ENCODE measurements around the gene PRKD2. TPM values are rescaled to one million over a fixed set of nuclear protein-coding genes. Genes with fewer than 3 reads are reported as not detected.

The PRKD2 gene
- total RNA-seq, 2 donors from 2014 or later = 76.8 to 129 TPM

Other genes starting within 250 kb of the PRKD2 start
- not detected for gene PNMA8A, start 245.6 kb downstream of the PRKD2 start, total RNA-seq
- under 1 TPM; 0.06 to 0.43 TPM for gene PNMA8B, start 221.2 kb downstream of the PRKD2 start, total RNA-seq
- 100 to 1,000 TPM; 413 to 615 TPM for gene CALM3, start 115.8 kb downstream of the PRKD2 start, total RNA-seq
- gene PTGIR, start 92.0 kb downstream of the PRKD2 start, total RNA-seq = 10 to 100 TPM; 14.7 to 38.0 TPM
- gene GNG8, start 80.9 kb downstream of the PRKD2 start, total RNA-seq = 10 to 100 TPM in 1 of 2 donors, 1 to 10 TPM in 1; 5.2 to 17.4 TPM
- gene DACT3, start 55.9 kb downstream of the PRKD2 start, total RNA-seq = 10 to 100 TPM in 1 of 2 donors, 1 to 10 TPM in 1; 1.9 to 25.9 TPM
- 1 to 10 TPM; 2.8 to 9.7 TPM for gene FKRP, start 28.9 kb upstream of the PRKD2 start, total RNA-seq
- 100 to 1,000 TPM in 1 of 2 donors, 10 to 100 TPM in 1; 67.3 to 117 TPM for gene STRN4, start 29.3 kb upstream of the PRKD2 start, total RNA-seq
- gene SLC1A5, start 71.5 kb upstream of the PRKD2 start, total RNA-seq = 100 to 1,000 TPM in 1 of 2 donors, 10 to 100 TPM in 1; 99.3 to 159 TPM
- 100 to 1,000 TPM; 114 to 116 TPM for gene AP2S1, start 133.7 kb upstream of the PRKD2 start, total RNA-seq
- gene ARHGAP35, start 143.9 kb upstream of the PRKD2 start, total RNA-seq = 10 to 100 TPM; 20.7 to 24.3 TPM